Measurements from ENCODE around the gene GAB2. TPM values are rescaled to one million over a fixed set of nuclear protein-coding genes. Genes with fewer than 3 reads are reported as not detected.

Gene GAB2
- total RNA-seq, 4 donors from 2014 or later: 13.4 to 28.4 (median 19.8) TPM

GRCh38 chr11:78261828-78262227 lies 155.8 kb downstream of the GAB2 start:
- no peaks in the 10 kb centered on the region for H3K36me3 ChIP-seq
- no peak overlapping the region for H3K27ac ChIP-seq
- WGBS: 86% methylated on average over 4 of the region's 4 CpGs
- no peaks in the 10 kb centered on the region for H3K27me3 ChIP-seq
- TF ChIP-seq EP300 (IDR thresholded peaks at IDR 0.05) (no peak), POLR2A (IDR thresholded peaks at IDR 0.05) (no peak), CTCF (IDR thresholded peaks at IDR 0.05) (no peak), POLR2AphosphoS5 (IDR thresholded peaks at IDR 0.05) (no peak)
- no peak overlapping the region for H3K4me3 ChIP-seq
- no peaks in the 10 kb centered on the region for H3K9me3 ChIP-seq
- DNase-seq (ENCODE audit: low spot score in 2 of 2): no peak
- peaks cover 3% of the 10 kb centered on the region for H3K4me1 ChIP-seq

- TF ChIP-seq EP300 (IDR thresholded peaks at IDR 0.05): no peak
- no peak for TF ChIP-seq CTCF (IDR thresholded peaks at IDR 0.05)
- no peak for TF ChIP-seq POLR2A (IDR thresholded peaks at IDR 0.05)
- TF ChIP-seq POLR2AphosphoS5 (IDR thresholded peaks at IDR 0.05): no peak
- WGBS: 68% methylated on average over 4 of the region's 4 CpGs
- no peak for DNase-seq (ENCODE audit: low spot score in 2 of 2)
- no peaks in the 10 kb centered on the region for H3K9me3 ChIP-seq
- no peak overlapping the region for H3K4me3 ChIP-seq
- no peak overlapping the region for H3K27ac ChIP-seq
- no peaks in the 10 kb centered on the region for H3K27me3 ChIP-seq
- no peaks in the 10 kb centered on the region for H3K36me3 ChIP-seq
- peaks cover 7% of the 10 kb centered on the region for H3K4me1 ChIP-seq
These were observed 156.3 kb downstream of the GAB2 start for GRCh38 chr11:78261367-78261766.

- Histone ChIP-seq H3K4me3 (no peak overlapping the region), H3K4me1 (peaks cover 7% of the 10 kb centered on the region), H3K36me3 (no peaks in the 10 kb centered on the region), H3K9me3 (no peaks in the 10 kb centered on the region), H3K27ac (no peak overlapping the region), H3K27me3 (no peaks in the 10 kb centered on the region)
- 86% methylated on average over 8 of the region's 8 CpGs for whole genome bisulfite sequencing
- no peak for TF ChIP-seq EP300 (IDR thresholded peaks at IDR 0.05)
- no peak for TF ChIP-seq POLR2AphosphoS5 (IDR thresholded peaks at IDR 0.05)
- TF ChIP-seq CTCF (IDR thresholded peaks at IDR 0.05): no peak
- TF ChIP-seq POLR2A (IDR thresholded peaks at IDR 0.05): no peak
- no peak for DNase-seq (ENCODE audit: low spot score in 2 of 2)
These were observed 157.7 kb downstream of the GAB2 start for GRCh38 chr11:78259777-78260487.

- Histone ChIP-seq H3K36me3 (no peaks in the 10 kb centered on the region), H3K9me3 (no peaks in the 10 kb centered on the region), H3K4me1 (peaks cover 7% of the 10 kb centered on the region), H3K27ac (no peak overlapping the region), H3K4me3 (no peak overlapping the region), H3K27me3 (no peaks in the 10 kb centered on the region)
- TF ChIP-seq EP300 (IDR thresholded peaks at IDR 0.05) (no peak), POLR2AphosphoS5 (IDR thresholded peaks at IDR 0.05) (no peak), POLR2A (IDR thresholded peaks at IDR 0.05) (no peak), CTCF (IDR thresholded peaks at IDR 0.05) (no peak)
- DNase-seq (ENCODE audit: low spot score in 2 of 2): no peak
- 96% methylated on average over 3 of the region's 3 CpGs for WGBS
These were observed 160.0 kb downstream of the GAB2 start for GRCh38 chr11:78257654-78258053.

GRCh38 chr11:78256962-78257361 lies 160.7 kb downstream of the GAB2 start:
- no peaks in the 10 kb centered on the region for H3K36me3 ChIP-seq
- no peaks in the 10 kb centered on the region for H3K27me3 ChIP-seq
- WGBS: 20% methylated on average over 3 of the region's 3 CpGs
- peak; percentile 83 to 87 for DNase-seq (ENCODE audit: low spot score in 2 of 2)
- H3K4me3 ChIP-seq: no peak overlapping the region
- H3K27ac ChIP-seq: no peak overlapping the region
- H3K4me1 ChIP-seq: peaks cover 7% of the 10 kb centered on the region
- no peak for TF ChIP-seq POLR2A (IDR thresholded peaks at IDR 0.05)
- TF ChIP-seq CTCF (IDR thresholded peaks at IDR 0.05): no peak
- TF ChIP-seq POLR2AphosphoS5 (IDR thresholded peaks at IDR 0.05): no peak
- TF ChIP-seq EP300 (IDR thresholded peaks at IDR 0.05): no peak
- H3K9me3 ChIP-seq: no peaks in the 10 kb centered on the region

Measured in suprapubic skin (tissue), 4 donors.